ENCODE results near the gene ZMYM4. TPM values are rescaled to one million over a fixed set of nuclear protein-coding genes. Genes with fewer than 3 reads are reported as not detected.
"Not testable (repeated sequence)": the region's sequence is repeated elsewhere in the genome, so short reads cannot be mapped to it uniquely, and the experiment has no call there.

The ZMYM4 gene
- 23.2 TPM for total RNA-seq

GRCh38 chr1:35268282-35269200, at the start of gene ZMYM4:
TSS of gene ZMYM4 (plus strand) at chr1:35268709. CDS start at chr1:35269047, 338 bp downstream.
- ATAC-seq: peak; percentile 94

- no peak for ATAC-seq
Measured at GRCh38 chr1:35220976-35221375, 47.5 kb upstream of the ZMYM4 start.

- no peak for ATAC-seq
Measured at GRCh38 chr1:35222322-35223083, 46.0 kb upstream of the ZMYM4 start.

- no peak for ATAC-seq
Measured at GRCh38 chr1:35223084-35223630, 45.4 kb upstream of the ZMYM4 start.

- ATAC-seq: no peak
Measured at GRCh38 chr1:35226546-35226945, 42.0 kb upstream of the ZMYM4 start.

GRCh38 chr1:35229587-35230360, 38.7 kb upstream of the ZMYM4 start:
- ATAC-seq: no peak

GRCh38 chr1:35231287-35231686, 37.2 kb upstream of the ZMYM4 start:
- no peak for ATAC-seq

GRCh38 chr1:35236772-35237171, 31.7 kb upstream of the ZMYM4 start:
- ATAC-seq: not testable (repeated sequence)

GRCh38 chr1:35243691-35244090, 24.8 kb upstream of the ZMYM4 start:
- ATAC-seq: no peak

- no peak for ATAC-seq
Measured at GRCh38 chr1:35247256-35247655, 21.3 kb upstream of the ZMYM4 start.

GRCh38 chr1:35253941-35254340, 14.6 kb upstream of the ZMYM4 start:
- ATAC-seq: no peak

GRCh38 chr1:35255276-35255675, 13.2 kb upstream of the ZMYM4 start:
- ATAC-seq: no peak

GRCh38 chr1:35259561-35259960, 8.9 kb upstream of the ZMYM4 start:
- ATAC-seq: no peak

GRCh38 chr1:35261412-35262120, 6.9 kb upstream of the ZMYM4 start:
- ATAC-seq: peak; percentile 95

- ATAC-seq: no peak
Measured at GRCh38 chr1:35264035-35264434, 4.5 kb upstream of the ZMYM4 start.

GRCh38 chr1:35264871-35265270, 3.6 kb upstream of the ZMYM4 start:
- ATAC-seq: peak; percentile 36

GRCh38 chr1:35266306-35266705, 2.2 kb upstream of the ZMYM4 start:
- ATAC-seq: no peak

GRCh38 chr1:35269201-35269988, 886 bp downstream of the ZMYM4 start:
- no peak for ATAC-seq

- ATAC-seq: no peak
Measured at GRCh38 chr1:35269989-35270289, 1.4 kb downstream of the ZMYM4 start.

GRCh38 chr1:35270836-35271235, 2.3 kb downstream of the ZMYM4 start:
- ATAC-seq: no peak

- ATAC-seq: no peak
Measured at GRCh38 chr1:35274197-35274596, 5.7 kb downstream of the ZMYM4 start.
